Muscle layer of colon (tissue), 2 donors: ENCODE results near the gene MAGEA11.
"Not testable (repeated sequence)": the region's sequence is repeated elsewhere in the genome, so short reads cannot be mapped to it uniquely, and the experiment has no call there.

ENCODE experiments used
- H3K27ac ChIP-seq: one replicate; pipeline ENCODE4 v1.7.0; 2013; ENCODE audit warnings: low read depth, mild to moderate bottlenecking, low read length, moderate library complexity
- H3K27me3 ChIP-seq, 2 donors: one replicate each; pipeline ENCODE4 v1.7.0; 2013; ENCODE audit warnings: low read length in 2 of 2, mild to moderate bottlenecking in 2 of 2; ENCODE audit not compliant: insufficient read depth in 2 of 2, control insufficient read depth in 1 of 2
- H3K36me3 ChIP-seq: one replicate; pipeline ENCODE4 v1.7.0; 2013; ENCODE audit warnings: mild to moderate bottlenecking, low read length; ENCODE audit not compliant: insufficient read depth
- H3K4me1 ChIP-seq: one replicate; pipeline ENCODE4 v1.7.0; 2013; ENCODE audit warnings: mild to moderate bottlenecking, low read length; ENCODE audit not compliant: insufficient read depth
- H3K4me3 ChIP-seq, 2 donors: one replicate each; pipeline ENCODE4 v1.7.0; 2013; ENCODE audit warnings: low read length in 2 of 2, low read depth in 1 of 2, mild to moderate bottlenecking in 1 of 2, moderate library complexity in 1 of 2
- H3K9ac ChIP-seq: one replicate; pipeline ENCODE4 v1.7.0; 2013; ENCODE audit warnings: low read length
- H3K9me3 ChIP-seq: one replicate; pipeline ENCODE4 v1.7.0; 2013; ENCODE audit warnings: mild to moderate bottlenecking, low read length
- donor health status: abdominal sarcoma.
- donor health status: Adenocarcinoma of cecum.

MAGEA11 gene, protein sequence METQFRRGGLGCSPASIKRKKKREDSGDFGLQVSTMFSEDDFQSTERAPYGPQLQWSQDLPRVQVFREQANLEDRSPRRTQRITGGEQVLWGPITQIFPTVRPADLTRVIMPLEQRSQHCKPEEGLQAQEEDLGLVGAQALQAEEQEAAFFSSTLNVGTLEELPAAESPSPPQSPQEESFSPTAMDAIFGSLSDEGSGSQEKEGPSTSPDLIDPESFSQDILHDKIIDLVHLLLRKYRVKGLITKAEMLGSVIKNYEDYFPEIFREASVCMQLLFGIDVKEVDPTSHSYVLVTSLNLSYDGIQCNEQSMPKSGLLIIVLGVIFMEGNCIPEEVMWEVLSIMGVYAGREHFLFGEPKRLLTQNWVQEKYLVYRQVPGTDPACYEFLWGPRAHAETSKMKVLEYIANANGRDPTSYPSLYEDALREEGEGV

DNA sequence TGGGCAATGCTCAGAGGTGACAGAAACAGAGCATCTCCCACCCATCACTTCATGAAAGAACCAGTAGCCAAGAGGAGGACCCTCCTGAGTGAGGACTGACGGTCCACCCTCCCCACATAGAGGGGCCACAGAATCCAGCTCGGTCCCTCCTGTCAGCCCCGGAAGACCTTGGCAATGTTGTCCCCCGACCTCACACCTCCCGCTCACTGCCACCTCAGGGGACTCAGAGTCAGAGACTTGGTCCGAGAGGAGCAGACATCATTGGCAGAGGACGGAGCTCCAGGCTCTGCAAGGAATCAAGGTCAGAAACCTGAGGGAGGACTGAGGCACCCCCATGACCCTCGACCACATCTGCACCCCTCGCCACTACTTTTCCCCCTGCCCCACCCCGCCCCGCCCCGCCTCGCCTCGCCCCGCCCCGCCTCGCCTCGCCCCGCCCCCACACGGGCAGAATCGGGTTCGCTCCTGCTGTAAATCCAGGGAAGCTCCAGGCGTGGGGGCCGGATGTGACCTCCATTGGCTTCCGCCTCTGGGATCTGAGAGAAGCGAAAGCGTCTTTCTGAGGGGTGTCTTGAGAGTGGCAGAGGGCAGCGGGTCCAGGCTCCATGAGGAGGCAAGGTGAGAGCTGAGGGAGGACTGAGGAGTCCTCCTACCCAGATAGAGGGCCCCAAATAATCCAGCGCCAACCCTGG, at the start of gene MAGEA11:
Gene MAGEA11 (plus strand): TSS at position 516 of the 692 bp plus-strand sequence. CDS start 1,100 bp downstream, outside the sequence.
- H3K27me3 ChIP-seq = no peaks in the 10 kb centered on the region
- no peaks in the 10 kb centered on the region for H3K36me3 ChIP-seq
- H3K9me3 ChIP-seq = no peaks in the 10 kb centered on the region
- no peak within 1 kb of the TSS for H3K27ac ChIP-seq
- H3K4me3 ChIP-seq = no peak within 1 kb of the TSS
- H3K9ac ChIP-seq = no peak within 1 kb of the TSS
- H3K4me1 ChIP-seq = no peaks in the 10 kb centered on the region

DNA sequence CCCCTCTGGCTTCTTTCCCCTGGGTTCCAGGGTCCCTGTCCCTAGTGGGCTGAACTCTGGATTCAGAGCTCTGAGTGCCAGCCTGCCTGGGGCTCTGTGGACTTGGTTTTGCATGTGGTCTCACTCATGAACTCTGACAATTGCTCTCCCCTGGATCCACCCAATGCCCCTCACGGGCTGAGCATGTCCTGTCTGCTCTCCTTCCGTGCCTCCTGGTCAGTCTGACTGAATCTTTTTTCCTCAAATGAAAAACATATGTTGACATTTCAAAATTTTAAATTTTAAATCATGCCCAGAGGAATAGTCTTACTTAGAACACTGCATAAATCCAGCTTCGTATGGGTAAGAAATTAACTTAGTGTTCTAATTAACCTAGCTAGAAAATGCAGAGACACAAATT, 36.8 kb upstream of the MAGEA11 start:
- not testable (repeated sequence) for H3K9me3 ChIP-seq, H3K4me3 ChIP-seq, H3K36me3 ChIP-seq, H3K27me3 ChIP-seq, H3K27ac ChIP-seq, H3K4me1 ChIP-seq, H3K9ac ChIP-seq

DNA sequence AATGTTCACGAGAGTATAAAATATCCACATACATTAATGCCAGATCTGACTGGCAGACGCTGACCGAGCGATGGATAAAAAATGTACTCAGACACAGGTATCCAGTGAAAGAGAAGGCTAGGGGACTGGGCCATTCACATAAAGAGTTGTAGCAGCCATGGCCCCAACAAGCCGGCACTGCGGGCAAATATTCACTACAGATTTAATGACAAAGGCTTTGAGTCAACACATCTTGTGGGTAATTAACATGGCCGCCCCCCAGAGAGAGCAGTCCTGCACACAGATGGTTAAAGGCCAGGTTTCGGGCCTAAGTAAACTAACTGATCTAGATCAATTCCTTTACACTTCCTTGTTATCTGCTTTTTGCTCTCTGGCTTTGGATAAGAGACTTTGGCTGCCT, 36.3 kb upstream of the MAGEA11 start:
- not testable (repeated sequence) for H3K27me3 ChIP-seq, H3K4me1 ChIP-seq, H3K9ac ChIP-seq, H3K9me3 ChIP-seq, H3K4me3 ChIP-seq, H3K36me3 ChIP-seq, H3K27ac ChIP-seq

DNA sequence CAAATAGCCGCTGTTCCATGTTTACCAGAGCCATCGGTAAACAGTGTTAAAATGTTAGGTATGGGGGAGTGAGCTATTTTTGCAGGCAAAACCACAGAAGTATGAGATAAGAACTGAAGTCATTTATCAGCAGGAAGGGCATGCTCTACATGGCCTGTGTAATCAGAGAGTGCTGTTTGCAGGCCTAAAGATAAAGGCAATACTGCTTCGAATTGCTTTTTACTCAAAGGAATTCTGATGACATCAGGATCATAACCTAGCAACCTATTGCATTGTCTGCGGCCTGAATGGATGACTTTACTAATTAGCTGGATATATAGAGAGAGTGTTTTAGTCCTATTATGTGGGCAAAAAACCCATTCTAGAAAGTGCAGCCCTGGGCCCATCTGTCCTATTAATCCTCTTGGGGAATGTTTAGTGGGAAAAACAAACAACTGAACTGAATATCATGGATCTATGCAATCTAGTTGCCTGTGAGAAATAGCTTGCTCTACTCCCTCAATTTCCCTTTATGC, 32.6 kb upstream of the MAGEA11 start:
- not testable (repeated sequence) for H3K4me3 ChIP-seq, H3K9me3 ChIP-seq, H3K27ac ChIP-seq, H3K27me3 ChIP-seq, H3K36me3 ChIP-seq, H3K4me1 ChIP-seq, H3K9ac ChIP-seq

DNA sequence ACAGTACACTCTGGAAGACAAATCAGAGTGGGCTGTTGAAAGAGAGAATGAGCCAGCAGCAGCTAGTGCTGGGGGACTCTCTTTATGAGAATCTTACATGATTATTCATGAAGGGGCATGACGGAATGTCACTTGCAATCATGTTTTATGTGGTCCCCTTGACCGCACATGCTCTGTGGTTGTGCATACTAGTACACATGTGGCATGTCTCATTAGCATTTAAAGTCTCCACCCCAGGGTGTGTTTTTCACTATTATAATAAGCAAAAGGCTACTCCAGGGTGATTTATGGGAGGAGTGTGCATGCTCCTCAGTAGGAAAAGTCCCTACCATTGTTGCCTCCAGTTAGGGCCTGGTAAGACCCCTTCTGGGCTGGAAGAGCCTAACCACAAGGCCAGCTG, 30.7 kb upstream of the MAGEA11 start:
- Histone ChIP-seq H3K4me3 (no peak overlapping the region), H3K36me3 (no peaks in the 10 kb centered on the region), H3K27ac (no peak overlapping the region)

DNA sequence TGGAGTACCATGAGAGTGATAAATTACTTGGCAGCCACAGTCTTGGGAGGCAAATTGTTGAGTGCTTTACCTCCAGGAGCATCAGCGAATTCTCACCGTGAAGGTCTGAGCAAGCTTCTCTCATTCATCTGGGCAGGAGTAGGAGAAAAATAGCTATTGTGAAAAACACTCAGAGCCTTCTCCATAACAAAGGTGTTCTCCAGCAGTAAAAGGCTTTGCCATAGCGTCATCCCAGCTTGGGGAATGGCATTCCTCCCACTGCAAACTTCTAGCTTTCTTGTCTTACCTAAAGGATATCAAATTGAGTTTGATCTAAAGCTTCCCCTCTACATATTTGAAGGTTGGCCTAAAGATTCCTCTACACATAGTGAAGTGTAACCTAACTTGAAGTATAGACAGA, 29.8 kb upstream of the MAGEA11 start:
- Histone ChIP-seq H3K9ac (no peak overlapping the region), H3K4me3 (no peak overlapping the region), H3K36me3 (no peaks in the 10 kb centered on the region), H3K27ac (no peak overlapping the region), H3K9me3 (no peaks in the 10 kb centered on the region), H3K27me3 (no peaks in the 10 kb centered on the region), H3K4me1 (no peaks in the 10 kb centered on the region)

More for the DNA sequence above, 30.7 kb upstream of the MAGEA11 start:
- Histone ChIP-seq H3K9me3 (no peaks in the 10 kb centered on the region), H3K9ac (no peak overlapping the region), H3K4me1 (no peaks in the 10 kb centered on the region), H3K27me3 (no peaks in the 10 kb centered on the region)

DNA sequence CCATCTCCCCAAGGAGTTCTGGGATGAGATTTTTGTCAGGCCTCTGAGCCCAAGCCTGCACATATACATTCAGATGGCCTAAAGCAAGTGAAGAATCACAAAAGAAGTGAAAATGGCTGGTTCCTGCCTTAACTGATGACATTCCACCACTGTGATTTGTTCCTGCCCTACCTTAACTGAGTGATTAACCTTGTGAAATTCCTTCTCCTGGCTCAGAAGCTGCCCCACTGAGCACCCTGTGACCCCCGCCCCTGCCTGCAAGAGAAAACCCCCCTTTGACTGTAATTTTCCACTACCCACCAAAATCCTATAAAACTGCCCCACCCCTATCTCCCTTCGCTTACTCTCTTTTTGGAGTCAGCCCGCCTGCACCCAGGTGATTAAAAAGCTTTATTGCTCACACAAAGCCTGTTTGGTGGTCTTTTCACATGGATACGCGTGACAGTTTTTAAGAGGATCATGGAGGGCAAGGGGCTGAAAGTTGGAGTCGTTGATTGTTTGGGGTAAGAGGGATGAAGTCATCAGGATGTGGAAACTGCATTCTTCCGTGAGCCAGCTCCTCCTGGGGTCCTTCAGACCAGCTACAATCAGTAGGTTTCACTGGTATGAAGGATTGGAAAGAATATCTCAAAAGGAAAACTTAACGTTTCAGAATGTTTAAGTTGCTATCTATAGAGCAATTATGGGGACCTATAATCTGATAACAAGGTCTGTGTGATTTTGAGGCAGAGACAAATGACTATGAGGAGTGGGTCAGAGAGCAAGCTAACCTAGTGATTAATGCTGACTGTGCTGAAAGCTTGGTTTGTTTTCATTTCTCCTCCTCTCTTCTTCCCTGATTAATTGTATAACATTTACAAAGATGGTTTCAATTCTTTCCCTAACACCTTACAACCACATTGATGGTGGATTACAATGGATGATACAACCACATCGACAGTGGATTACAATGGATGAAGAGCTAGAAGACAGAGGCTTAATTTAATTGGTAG, 28.6 kb upstream of the MAGEA11 start:
- H3K9ac ChIP-seq = no peak overlapping the region
- H3K4me1 ChIP-seq = no peaks in the 10 kb centered on the region
- no peaks in the 10 kb centered on the region for H3K36me3 ChIP-seq
- H3K9me3 ChIP-seq = no peaks in the 10 kb centered on the region
- H3K27ac ChIP-seq = no peak overlapping the region
- H3K27me3 ChIP-seq = no peaks in the 10 kb centered on the region
- H3K4me3 ChIP-seq = no peak overlapping the region

DNA sequence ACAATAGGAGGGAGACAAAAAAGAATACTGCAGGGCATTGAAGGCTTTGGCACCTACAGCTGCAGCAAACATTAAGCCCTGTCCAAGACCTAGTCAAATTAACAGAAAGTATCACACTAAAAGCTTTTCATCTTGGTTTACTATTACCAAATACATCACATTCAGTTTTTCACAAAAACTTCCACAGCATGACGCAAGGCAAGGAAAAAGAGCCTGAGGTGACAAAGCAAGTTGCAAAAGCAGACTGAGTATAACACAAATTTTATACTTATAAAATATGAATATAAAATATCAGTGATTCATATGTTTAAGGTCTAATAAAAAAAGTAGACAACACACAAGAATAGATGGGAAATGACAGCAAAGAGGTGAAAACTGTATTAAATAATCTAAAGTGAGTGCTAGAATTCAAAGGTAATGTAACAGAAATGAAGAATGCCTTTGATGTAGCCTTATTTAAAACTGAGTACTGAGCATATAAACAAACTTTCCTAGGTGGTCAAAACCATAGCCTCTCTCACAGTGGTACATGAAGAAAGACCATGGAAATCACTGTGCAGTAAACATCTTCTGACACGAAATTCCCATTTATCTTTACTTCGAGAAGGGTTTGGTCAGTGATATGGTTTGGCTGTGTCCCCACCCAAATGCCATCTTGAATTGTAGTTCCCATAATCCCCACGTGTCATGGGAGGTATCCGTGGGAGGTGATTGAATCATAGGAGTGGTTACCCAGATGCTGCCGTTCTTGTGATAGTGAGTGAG, 27.7 kb upstream of the MAGEA11 start:
- Histone ChIP-seq H3K9me3 (no peaks in the 10 kb centered on the region), H3K36me3 (no peaks in the 10 kb centered on the region), H3K4me3 (no peak overlapping the region), H3K27ac (no peak overlapping the region), H3K4me1 (no peaks in the 10 kb centered on the region), H3K9ac (no peak overlapping the region), H3K27me3 (no peaks in the 10 kb centered on the region)

DNA sequence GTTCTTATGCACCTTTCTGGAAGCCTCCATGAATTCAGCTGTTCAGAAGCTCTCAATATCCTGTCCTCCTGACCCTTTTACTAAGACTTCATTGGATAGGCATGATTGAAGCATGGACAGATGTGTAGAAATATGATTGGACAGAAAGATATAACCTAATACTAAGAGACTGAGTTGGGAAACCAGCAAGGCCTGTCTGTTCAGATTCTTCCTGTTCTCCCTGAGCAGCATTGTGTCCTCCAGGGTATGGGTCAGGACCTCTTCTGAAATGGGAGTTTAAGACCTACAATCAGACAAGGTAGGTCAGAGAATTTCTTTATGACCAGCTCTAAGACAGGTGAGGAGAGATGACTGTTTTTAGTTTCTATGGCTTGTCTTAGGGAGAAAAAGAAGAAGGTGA, 23.9 kb upstream of the MAGEA11 start:
- H3K9me3 ChIP-seq = no peaks in the 10 kb centered on the region
- H3K27ac ChIP-seq = no peak overlapping the region
- H3K4me1 ChIP-seq = no peaks in the 10 kb centered on the region
- no peaks in the 10 kb centered on the region for H3K36me3 ChIP-seq
- no peak overlapping the region for H3K4me3 ChIP-seq
- H3K27me3 ChIP-seq = no peaks in the 10 kb centered on the region
- no peak overlapping the region for H3K9ac ChIP-seq

DNA sequence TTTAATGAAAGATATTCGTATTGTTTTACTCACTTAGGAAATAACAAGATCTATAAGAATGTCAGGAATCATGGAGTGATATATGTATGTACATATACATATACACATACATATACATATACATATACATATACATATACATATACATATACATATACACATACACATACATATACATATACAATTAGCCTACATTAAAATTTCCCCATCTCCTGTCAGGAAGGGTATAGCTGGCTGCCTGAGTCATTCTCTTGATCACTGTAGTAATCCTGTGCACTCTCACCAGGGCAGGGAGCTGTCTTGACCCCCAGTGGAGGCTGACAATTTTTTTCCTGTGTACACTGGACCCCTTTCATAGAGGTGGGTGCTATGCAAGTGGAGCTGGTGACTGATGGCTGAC, 23.3 kb upstream of the MAGEA11 start:
- no peak overlapping the region for H3K9ac ChIP-seq
- H3K27ac ChIP-seq = no peak overlapping the region
- no peaks in the 10 kb centered on the region for H3K9me3 ChIP-seq
- H3K36me3 ChIP-seq = no peaks in the 10 kb centered on the region
- H3K4me1 ChIP-seq = no peaks in the 10 kb centered on the region
- no peak overlapping the region for H3K4me3 ChIP-seq
- no peaks in the 10 kb centered on the region for H3K27me3 ChIP-seq
